Ishikawa (cell line): ENCODE measurements around the gene TMEM92.

Experiments
- CEBPB ChIP-seq: IDR thresholded peaks from 2 replicates; pipeline ENCODE4 v1.6.1; 2012
- CREB1 ChIP-seq: IDR thresholded peaks from 2 replicates; pipeline ENCODE4 v1.6.1; 2012; ENCODE audit warnings: low read depth
- EGR1 ChIP-seq: IDR thresholded peaks from 2 replicates; pipeline ENCODE4 v1.6.1; 2012
- EP300 ChIP-seq: IDR thresholded peaks from 2 replicates; pipeline ENCODE4 v1.6.1; 2012; ENCODE audit warnings: borderline replicate concordance
- FOXM1 ChIP-seq: IDR thresholded peaks from 2 replicates; pipeline ENCODE4 v1.6.1; 2012; ENCODE audit warnings: low read depth, borderline replicate concordance
- NFIC ChIP-seq: IDR thresholded peaks from 2 replicates; pipeline ENCODE4 v1.6.1; 2012
- RAD21 ChIP-seq: IDR thresholded peaks from 2 replicates; pipeline ENCODE4 v1.6.1; 2012; ENCODE audit warnings: low read depth
- TAF1 ChIP-seq: IDR thresholded peaks from 2 replicates; pipeline ENCODE4 v1.6.1; 2012; ENCODE audit warnings: low read depth, mild to moderate bottlenecking
- TCF12 ChIP-seq: IDR thresholded peaks from 2 replicates; pipeline ENCODE4 v1.6.1; 2012; ENCODE audit warnings: low read depth
- TEAD4 ChIP-seq: IDR thresholded peaks from 2 replicates; pipeline ENCODE4 v1.6.1; 2012
- YY1 ChIP-seq: IDR thresholded peaks from 2 replicates; pipeline ENCODE4 v1.6.1; 2012; ENCODE audit warnings: low read depth
- TF ChIP-seq, protein P1 (sequence below): IDR thresholded peaks from 2 replicates; pipeline ENCODE4 v1.6.1; 2012
- TF ChIP-seq, protein P2 (sequence below): IDR thresholded peaks from 2 replicates; pipeline ENCODE4 v1.6.1; 2012

DNA sequence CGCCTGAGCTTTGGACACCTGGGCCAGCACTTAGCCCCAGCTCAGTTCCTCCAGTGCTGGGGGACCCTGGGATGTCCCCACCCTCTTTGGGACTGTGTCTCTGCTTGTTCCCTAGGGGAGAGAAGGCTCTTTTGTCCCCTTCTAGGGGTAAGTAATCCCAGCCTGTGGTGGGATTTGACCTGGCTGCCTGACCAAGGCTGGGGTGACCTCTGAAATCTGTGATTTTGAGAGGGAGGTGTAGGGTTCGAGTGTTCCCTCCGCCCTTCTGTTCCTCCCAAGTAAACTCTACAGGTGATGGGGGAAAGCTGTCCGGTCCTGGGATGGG, 593 bp downstream of the TMEM92 start:
- TF ChIP-seq EGR1 (no peak), NFIC (no peak), FOXM1 (no peak), YY1 (no peak), RAD21 (no peak), TEAD4 (no peak), TAF1 (no peak), CEBPB (no peak), TCF12 (no peak), EP300 (no peak), CREB1 (no peak)
- TF ChIP-seq, protein P1, sequence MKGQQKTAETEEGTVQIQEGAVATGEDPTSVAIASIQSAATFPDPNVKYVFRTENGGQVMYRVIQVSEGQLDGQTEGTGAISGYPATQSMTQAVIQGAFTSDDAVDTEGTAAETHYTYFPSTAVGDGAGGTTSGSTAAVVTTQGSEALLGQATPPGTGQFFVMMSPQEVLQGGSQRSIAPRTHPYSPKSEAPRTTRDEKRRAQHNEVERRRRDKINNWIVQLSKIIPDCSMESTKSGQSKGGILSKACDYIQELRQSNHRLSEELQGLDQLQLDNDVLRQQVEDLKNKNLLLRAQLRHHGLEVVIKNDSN, result no peak
- TF ChIP-seq, protein P2, sequence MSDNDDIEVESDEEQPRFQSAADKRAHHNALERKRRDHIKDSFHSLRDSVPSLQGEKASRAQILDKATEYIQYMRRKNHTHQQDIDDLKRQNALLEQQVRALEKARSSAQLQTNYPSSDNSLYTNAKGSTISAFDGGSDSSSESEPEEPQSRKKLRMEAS, result no peak
